Fibroblast of villous mesenchyme (primary cell): ENCODE measurements around the gene MTR. TPM values are rescaled to one million over a fixed set of nuclear protein-coding genes. Genes with fewer than 3 reads are reported as not detected.

Source experiments
- DNase-seq: peaks from one replicate; pipeline ENCODE4 v3.0.0-alpha.2; 2010; ENCODE audit warnings: low read depth
- H3K4me3 ChIP-seq: 2 replicates; pipeline ENCODE4 v1.5.1; 2011; ENCODE audit warnings: low read depth, mild to moderate bottlenecking, low read length
- CTCF ChIP-seq: IDR thresholded peaks from 2 replicates; pipeline ENCODE4 v1.5.1; 2012; ENCODE audit warnings: low read depth, mild to moderate bottlenecking, low read length; ENCODE audit not compliant: insufficient read depth
- total RNA-seq: library from RNA; depleted of rRNA; stranded (reverse); fragments of >200 nt; gene quantifications from 2 replicates; pipeline ENCODE4 v1.2.3, GENCODE V29; 2012

MTR gene
- total RNA-seq, 1 donor: 34.5 TPM

- DNase-seq: no peak
- no peak for TF ChIP-seq CTCF
- H3K4me3 ChIP-seq: no peak overlapping the region
Measured at GRCh38 chr1:236872075-236872666, 77.1 kb downstream of the MTR start.

GRCh38 chr1:236875975-236876374 is 80.9 kb downstream of the MTR start:
- no peak for TF ChIP-seq CTCF
- no peak for DNase-seq
- H3K4me3 ChIP-seq: no peak overlapping the region

GRCh38 chr1:236877661-236878060 is 82.6 kb downstream of the MTR start:
- no peak for TF ChIP-seq CTCF
- DNase-seq: no peak
- no peak overlapping the region for H3K4me3 ChIP-seq

GRCh38 chr1:236880209-236880608 is 85.1 kb downstream of the MTR start:
- no peak for DNase-seq
- TF ChIP-seq CTCF: no peak
- no peak overlapping the region for H3K4me3 ChIP-seq

- no peak for TF ChIP-seq CTCF
- DNase-seq: no peak
- H3K4me3 ChIP-seq: no peak overlapping the region
Measured at GRCh38 chr1:236882678-236883077, 87.6 kb downstream of the MTR start.

- DNase-seq: no peak
- no peak overlapping the region for H3K4me3 ChIP-seq
- no peak for TF ChIP-seq CTCF
Measured at GRCh38 chr1:236886199-236886598, 91.1 kb downstream of the MTR start.

- no peak overlapping the region for H3K4me3 ChIP-seq
- TF ChIP-seq CTCF: no peak
- no peak for DNase-seq
Measured at GRCh38 chr1:236887081-236887480, 92.0 kb downstream of the MTR start.
